ENCODE results near the gene LCN12.

DNA sequence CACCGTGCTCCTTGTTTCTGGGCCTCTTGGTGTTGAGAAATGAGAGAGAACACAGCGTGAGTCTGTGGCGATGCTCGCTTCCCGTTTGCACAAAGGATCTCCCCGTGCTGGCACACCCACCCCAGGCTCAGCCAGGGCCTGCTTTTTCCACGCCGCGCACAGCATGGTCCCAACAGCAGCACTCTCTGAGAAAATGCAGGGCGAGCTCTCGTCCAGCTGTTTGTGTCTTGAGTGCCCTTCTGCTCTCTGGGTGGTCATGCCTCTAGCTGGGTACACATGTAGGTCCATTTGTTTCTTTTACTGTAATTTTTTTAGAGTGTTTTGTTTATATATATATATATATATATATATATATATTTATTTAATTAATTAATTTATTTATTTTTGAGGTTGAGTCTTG, 34.2 kb upstream of the LCN12 start:
- no peak for TF ChIP-seq GATA2 (IDR thresholded peaks at IDR 0.05; ENCODE audit: low read depth, low read length)
- no peak for TF ChIP-seq GATA3 (IDR thresholded peaks at IDR 0.05; ENCODE audit: low read depth, low read length)

Data from SH-SY5Y (cell line).